Activated T-helper 2 cell treated with anti-CD3 and anti-CD28 coated beads, Interferon-gamma antibody, Interleukin-2, Interleukin-4, amounts not matched to agents 10 μg/mL and 5 μg/mL and 100 μg/mL, durations not matched to agents 14 hours and 24 hours and 36 hours (primary cell): Measurements from ENCODE around the gene TFEC. TPM values are rescaled to one million over a fixed set of nuclear protein-coding genes. Genes with fewer than 3 reads are reported as not detected.
"Not testable (repeated sequence)": the region's sequence is repeated elsewhere in the genome, so short reads cannot be mapped to it uniquely, and the experiment has no call there.

Experiments used
- DNase-seq: peaks from one replicate; pipeline ENCODE4 v3.0.0; 2021; ENCODE audit warnings: low spot score
- H3K27ac Mint-ChIP-seq: one replicate; pipeline ENCODE4 v1.8.0; 2021; ENCODE audit warnings: mixed read lengths
- H3K27me3 Mint-ChIP-seq: one replicate; pipeline ENCODE4 v1.8.0; 2021; ENCODE audit warnings: low read depth, mixed read lengths
- H3K36me3 Mint-ChIP-seq: one replicate; pipeline ENCODE4 v1.8.0; 2021; ENCODE audit warnings: low read depth, mixed read lengths
- H3K4me1 Mint-ChIP-seq: one replicate; pipeline ENCODE4 v1.8.0; 2021; ENCODE audit warnings: low read depth, mixed read lengths
- H3K4me3 Mint-ChIP-seq: one replicate; pipeline ENCODE4 v1.8.0; 2021; ENCODE audit warnings: low read depth, mild to moderate bottlenecking, moderate library complexity, mixed read lengths
- H3K9me3 Mint-ChIP-seq: one replicate; pipeline ENCODE4 v1.8.0; 2021; ENCODE audit warnings: mixed read lengths
- intact Hi-C: fragments of 100-400 bp; cut with micrococcal nuclease; formaldehyde crosslinking; loops from one replicate; pipeline ENCODE4 v1.15.1; 2023
- total RNA-seq: library from RNA; stranded (reverse); gene quantifications from 2 replicates; pipeline ENCODE4 v1.2.3, GENCODE V29; 2022

TFEC gene
- not detected in 2 replicates for total RNA-seq

DNA sequence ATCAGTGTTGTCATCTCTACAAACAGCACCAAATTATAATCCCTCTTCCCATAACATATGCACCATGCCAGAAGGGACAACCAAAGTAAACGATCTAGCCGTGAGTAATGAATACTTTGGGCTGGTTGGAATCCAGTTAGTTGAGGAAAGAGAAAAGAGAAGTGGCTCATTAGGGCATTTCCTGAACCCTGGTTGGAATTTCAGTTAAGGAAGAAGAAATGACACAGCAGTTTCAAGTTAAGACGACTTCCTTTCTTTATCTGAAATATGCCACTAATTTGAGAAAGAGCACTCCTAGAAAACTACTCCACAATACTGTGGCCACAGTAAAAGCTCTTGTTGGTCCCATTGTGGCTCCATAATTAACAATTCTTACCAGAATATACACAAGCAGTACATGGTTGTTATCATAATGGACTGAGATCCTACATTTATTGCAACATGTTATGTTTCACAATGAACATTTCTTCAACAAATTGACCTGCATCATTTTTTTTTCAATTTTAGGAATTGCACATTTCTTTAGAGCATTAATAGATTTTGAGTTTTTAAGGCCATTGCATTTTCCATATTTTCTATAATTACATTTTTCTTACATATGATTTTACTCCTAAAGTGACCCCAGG lies at the start of gene TFEC:
Gene TFEC (minus strand): TSS at position 113 of the 626 bp plus-strand sequence. CDS start 46,322 bp downstream, outside the sequence.
- intact Hi-C loops: no loop called here
- Mint-ChIP-seq H3K36me3 (no peaks in the 10 kb centered on the region), H3K4me3 (no peak within 1 kb of the TSS), H3K4me1 (no peaks in the 10 kb centered on the region), H3K27ac (no peak within 1 kb of the TSS), H3K9me3 (no peaks in the 10 kb centered on the region), H3K27me3 (peaks cover 10% of the 10 kb centered on the region)
- DNase-seq: no peak

- Mint-ChIP-seq H3K4me3 (no peak overlapping the region), H3K27me3 (no peaks in the 10 kb centered on the region), H3K36me3 (no peaks in the 10 kb centered on the region), H3K4me1 (no peaks in the 10 kb centered on the region), H3K27ac (no peak overlapping the region), H3K9me3 (no peaks in the 10 kb centered on the region)
- intact Hi-C loops: no loop called here
- DNase-seq: no peak
These were observed 45.0 kb upstream of the TFEC start for GRCh38 chr7:116075351-116076145.

DNA sequence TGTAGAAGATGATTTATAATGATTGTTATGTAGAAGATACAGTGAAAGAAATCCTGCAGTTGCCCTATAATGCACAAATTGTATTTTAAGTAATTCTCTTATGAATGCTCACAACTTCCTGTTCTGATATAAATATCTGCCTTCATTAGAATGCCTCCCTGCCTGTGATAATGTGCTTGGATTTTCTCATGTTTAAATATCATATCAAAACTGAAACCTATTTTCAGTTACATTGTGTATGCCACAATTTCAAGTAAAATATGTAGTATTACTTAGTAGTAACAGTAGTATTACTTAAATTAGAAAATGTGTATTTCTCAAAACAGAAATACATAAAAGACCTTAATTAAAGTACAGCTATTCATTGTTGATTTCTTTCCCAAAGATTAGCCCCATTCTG lies 41.1 kb upstream of the TFEC start:
- peaks cover 2% of the 10 kb centered on the region for H3K27me3 Mint-ChIP-seq
- H3K4me1 Mint-ChIP-seq: no peaks in the 10 kb centered on the region
- intact Hi-C loops: no loop called here
- no peaks in the 10 kb centered on the region for H3K36me3 Mint-ChIP-seq
- no peak overlapping the region for H3K4me3 Mint-ChIP-seq
- no peaks in the 10 kb centered on the region for H3K9me3 Mint-ChIP-seq
- H3K27ac Mint-ChIP-seq: no peak overlapping the region
- DNase-seq: no peak

GRCh38 chr7:116064179-116064578 lies 33.6 kb upstream of the TFEC start:
- no peaks in the 10 kb centered on the region for H3K4me1 Mint-ChIP-seq
- intact Hi-C loops: no loop called here
- DNase-seq: no peak
- H3K27me3 Mint-ChIP-seq: peaks cover 2% of the 10 kb centered on the region
- no peak overlapping the region for H3K27ac Mint-ChIP-seq
- no peaks in the 10 kb centered on the region for H3K36me3 Mint-ChIP-seq
- no peaks in the 10 kb centered on the region for H3K9me3 Mint-ChIP-seq
- no peak overlapping the region for H3K4me3 Mint-ChIP-seq

DNA sequence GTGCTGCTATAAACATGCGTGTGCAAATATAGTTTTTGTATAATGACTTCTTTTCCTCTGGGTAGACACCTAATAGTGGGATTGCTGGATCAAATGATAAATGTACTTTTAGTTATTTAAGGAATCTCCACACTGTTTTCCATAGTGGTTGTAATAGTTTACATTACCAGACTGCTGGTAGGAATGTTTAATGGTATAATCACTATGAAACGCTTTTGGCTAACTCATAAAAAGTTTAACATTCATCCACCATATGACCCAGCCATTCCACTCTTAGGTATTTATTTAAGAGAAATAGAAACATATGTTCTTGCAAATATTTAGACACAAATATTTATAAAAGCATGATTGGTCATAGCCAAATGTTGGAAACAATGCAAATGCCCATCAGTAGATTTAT lies 32.1 kb upstream of the TFEC start:
- intact Hi-C loops: no loop called here
- Mint-ChIP-seq H3K4me1 (no peaks in the 10 kb centered on the region), H3K27ac (no peak overlapping the region), H3K9me3 (no peaks in the 10 kb centered on the region), H3K36me3 (no peaks in the 10 kb centered on the region), H3K27me3 (no peaks in the 10 kb centered on the region), H3K4me3 (no peak overlapping the region)
- DNase-seq: no peak

DNA sequence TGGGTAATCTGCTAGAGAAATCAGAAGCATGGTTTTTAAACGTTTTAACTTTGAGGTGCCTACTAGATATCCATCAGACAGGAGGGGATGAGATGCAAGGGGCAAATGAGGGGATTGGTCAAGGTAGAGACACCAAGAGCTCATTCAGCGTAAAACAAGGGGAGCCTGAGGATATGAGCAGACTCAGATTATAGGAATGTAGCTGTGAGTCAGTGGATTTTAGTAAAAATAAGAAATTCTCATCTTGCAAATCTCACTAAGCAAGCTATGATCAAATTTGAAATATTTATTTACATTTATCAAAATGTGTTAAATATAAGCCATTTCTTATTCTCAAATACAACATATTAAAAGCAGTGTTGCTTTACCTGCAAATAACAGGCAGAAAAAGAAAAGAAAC lies 21.4 kb upstream of the TFEC start:
- intact Hi-C loops: no loop called here
- Mint-ChIP-seq H3K4me1 (no peaks in the 10 kb centered on the region), H3K9me3 (no peaks in the 10 kb centered on the region), H3K27ac (no peak overlapping the region), H3K36me3 (no peaks in the 10 kb centered on the region), H3K27me3 (no peaks in the 10 kb centered on the region), H3K4me3 (no peak overlapping the region)
- no peak for DNase-seq

DNA sequence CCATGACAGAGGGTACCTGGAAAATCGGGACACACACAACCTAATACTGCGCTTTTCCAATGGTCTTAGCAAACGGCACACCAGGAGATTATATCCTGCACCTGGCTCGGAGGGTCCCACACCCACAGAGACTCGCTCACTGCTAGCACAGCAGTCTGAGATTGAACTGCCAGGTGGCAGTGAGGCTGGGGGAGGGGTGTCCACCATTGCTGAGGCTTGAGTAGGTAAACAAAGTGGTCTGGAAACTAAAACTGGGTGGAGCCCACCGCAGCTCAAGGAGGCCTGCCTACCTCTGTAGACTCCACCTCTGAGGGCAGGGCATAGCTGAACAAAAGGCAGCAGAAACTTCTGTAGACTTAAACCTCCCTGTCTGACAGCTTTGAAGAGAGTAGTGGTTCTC lies 16.7 kb upstream of the TFEC start:
- H3K9me3 Mint-ChIP-seq, H3K27me3 Mint-ChIP-seq, DNase-seq, H3K4me3 Mint-ChIP-seq, H3K36me3 Mint-ChIP-seq, intact Hi-C loops, H3K4me1 Mint-ChIP-seq, H3K27ac Mint-ChIP-seq: not testable (repeated sequence)

DNA sequence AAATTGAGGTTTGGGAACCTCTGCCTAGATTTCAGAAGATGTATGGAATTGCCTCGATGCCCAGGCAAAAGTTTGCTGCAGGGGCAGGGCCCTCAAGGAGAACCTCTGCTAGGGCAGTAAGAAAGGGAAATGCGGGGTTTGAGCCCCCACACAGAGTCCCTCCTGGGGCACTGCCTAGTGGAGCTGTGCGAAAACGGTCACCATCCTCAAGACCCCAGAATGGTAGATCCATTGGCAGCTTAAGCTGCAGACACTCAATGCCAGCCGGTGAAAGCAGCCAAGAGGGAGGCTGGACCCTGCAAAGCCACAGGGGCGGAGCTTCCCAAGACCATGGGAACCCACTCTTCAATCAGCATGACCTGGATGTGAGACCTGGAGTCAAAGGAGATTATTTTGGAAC lies 15.0 kb upstream of the TFEC start:
- intact Hi-C loops: no loop called here
- Mint-ChIP-seq H3K4me1 (no peaks in the 10 kb centered on the region), H3K36me3 (no peaks in the 10 kb centered on the region), H3K27ac (no peak overlapping the region), H3K27me3 (no peaks in the 10 kb centered on the region), H3K9me3 (no peaks in the 10 kb centered on the region), H3K4me3 (no peak overlapping the region)
- DNase-seq: no peak

DNA sequence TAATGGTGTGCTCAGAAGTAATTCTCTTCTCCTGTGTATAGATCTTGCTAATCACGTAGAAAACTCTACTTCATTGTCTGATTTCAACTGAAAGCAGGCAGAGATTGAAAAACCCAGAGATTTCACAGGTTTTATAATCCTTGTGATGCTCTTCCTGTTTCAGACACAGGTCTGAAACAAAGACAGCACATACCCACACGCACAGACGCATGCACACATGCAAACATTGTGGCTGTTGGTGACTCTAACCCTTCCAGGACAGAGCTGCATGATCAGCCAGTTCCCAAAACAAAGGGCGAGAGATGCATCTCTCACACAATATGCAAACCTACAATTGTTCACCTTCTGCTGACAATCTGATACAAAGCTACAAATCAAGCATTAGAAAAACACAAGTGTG lies 11.1 kb upstream of the TFEC start:
- no peaks in the 10 kb centered on the region for H3K9me3 Mint-ChIP-seq
- H3K27me3 Mint-ChIP-seq: no peaks in the 10 kb centered on the region
- H3K4me3 Mint-ChIP-seq: no peak overlapping the region
- no peaks in the 10 kb centered on the region for H3K36me3 Mint-ChIP-seq
- H3K4me1 Mint-ChIP-seq: no peaks in the 10 kb centered on the region
- DNase-seq: no peak
- intact Hi-C loops: no loop called here
- H3K27ac Mint-ChIP-seq: no peak overlapping the region

GRCh38 chr7:116037401-116037800 lies 6.8 kb upstream of the TFEC start:
- no peak for DNase-seq
- no peaks in the 10 kb centered on the region for H3K9me3 Mint-ChIP-seq
- H3K36me3 Mint-ChIP-seq: no peaks in the 10 kb centered on the region
- H3K27me3 Mint-ChIP-seq: no peaks in the 10 kb centered on the region
- no peaks in the 10 kb centered on the region for H3K4me1 Mint-ChIP-seq
- H3K4me3 Mint-ChIP-seq: no peak overlapping the region
- intact Hi-C loops: no loop called here
- no peak overlapping the region for H3K27ac Mint-ChIP-seq

DNA sequence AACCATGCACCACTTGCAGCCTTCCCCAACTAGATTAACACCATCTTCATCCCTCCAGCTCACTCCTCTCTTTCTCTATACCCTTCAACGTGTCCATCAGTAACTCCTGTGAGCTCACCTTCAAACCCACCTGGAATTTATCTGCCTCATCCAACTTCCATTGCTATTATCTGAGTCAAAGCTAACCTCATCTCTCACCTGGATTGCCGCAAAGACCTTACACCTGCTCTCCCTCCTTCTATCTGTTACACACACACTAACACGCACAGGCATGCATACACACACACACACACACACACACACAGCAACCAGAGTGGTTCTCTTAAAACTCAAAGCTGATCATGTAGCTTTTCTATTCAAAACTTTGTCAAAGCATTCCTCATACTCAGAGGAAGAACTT lies 3.8 kb upstream of the TFEC start:
- no peak overlapping the region for H3K4me3 Mint-ChIP-seq
- intact Hi-C loops: no loop called here
- H3K27ac Mint-ChIP-seq: no peak overlapping the region
- no peaks in the 10 kb centered on the region for H3K36me3 Mint-ChIP-seq
- no peak for DNase-seq
- H3K9me3 Mint-ChIP-seq: no peaks in the 10 kb centered on the region
- no peaks in the 10 kb centered on the region for H3K4me1 Mint-ChIP-seq
- H3K27me3 Mint-ChIP-seq: peaks cover 4% of the 10 kb centered on the region

DNA sequence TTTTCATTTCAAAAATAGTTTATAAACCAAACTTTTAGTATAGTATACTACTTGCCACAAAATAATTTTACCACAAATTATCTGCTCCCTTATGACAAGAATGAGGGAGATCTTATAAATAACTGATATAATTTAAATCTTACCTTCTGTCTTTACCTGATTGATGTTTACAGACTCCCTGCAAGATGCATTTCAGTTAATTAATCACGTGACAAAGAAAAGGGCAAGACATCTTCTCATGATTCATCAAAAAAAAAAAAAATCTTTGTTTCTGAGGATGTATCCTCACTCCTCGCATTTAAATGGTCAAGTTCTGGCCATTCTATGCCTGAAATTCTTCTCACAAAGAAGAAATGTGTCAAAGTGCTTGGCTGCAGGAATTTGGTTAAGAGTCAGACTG lies 2.3 kb upstream of the TFEC start:
- intact Hi-C loops: no loop called here
- no peak overlapping the region for H3K4me3 Mint-ChIP-seq
- H3K36me3 Mint-ChIP-seq: no peaks in the 10 kb centered on the region
- H3K27me3 Mint-ChIP-seq: peaks cover 8% of the 10 kb centered on the region
- H3K27ac Mint-ChIP-seq: no peak overlapping the region
- no peaks in the 10 kb centered on the region for H3K4me1 Mint-ChIP-seq
- DNase-seq: no peak
- H3K9me3 Mint-ChIP-seq: no peaks in the 10 kb centered on the region

DNA sequence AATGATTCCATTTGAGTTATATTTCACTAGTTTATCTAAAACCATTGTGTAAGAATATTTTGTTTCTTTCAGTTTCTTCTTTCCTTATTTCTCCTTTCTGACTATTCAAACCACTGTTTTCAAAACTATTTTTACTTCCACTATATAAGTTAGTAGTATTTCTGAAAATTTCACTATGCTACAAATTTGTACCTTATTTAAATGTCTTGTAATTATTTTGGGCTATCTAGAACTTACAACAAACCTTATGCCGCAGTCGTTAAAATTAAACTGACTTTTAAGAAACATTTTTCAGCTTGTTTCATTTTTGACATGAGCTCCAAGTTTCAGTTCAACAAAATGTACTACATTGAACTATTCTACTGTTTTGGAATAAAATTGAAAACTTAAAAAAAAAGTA lies 1.8 kb downstream of the TFEC start:
- no peaks in the 10 kb centered on the region for H3K9me3 Mint-ChIP-seq
- intact Hi-C loops: no loop called here
- H3K4me1 Mint-ChIP-seq: no peaks in the 10 kb centered on the region
- no peak overlapping the region for H3K4me3 Mint-ChIP-seq
- H3K27ac Mint-ChIP-seq: no peak overlapping the region
- H3K36me3 Mint-ChIP-seq: no peaks in the 10 kb centered on the region
- DNase-seq: no peak
- peaks cover 10% of the 10 kb centered on the region for H3K27me3 Mint-ChIP-seq
